Effector CD4-positive, alpha-beta T cell (primary cell): ENCODE data around the gene IMMP2L.
"Not testable (repeated sequence)": the region's sequence is repeated elsewhere in the genome, so short reads cannot be mapped to it uniquely, and the experiment has no call there.

Source experiments
- DNase-seq: peaks from one replicate; pipeline ENCODE4 v3.0.0-alpha.2; 2020

IMMP2L gene

GRCh38 chr7:111094419-111094818, 467.9 kb downstream of the IMMP2L start:
- DNase-seq: no peak

GRCh38 chr7:111093496-111093895, 468.8 kb downstream of the IMMP2L start:
- no peak for DNase-seq

GRCh38 chr7:111092406-111093236, 469.7 kb downstream of the IMMP2L start:
- no peak for DNase-seq

- no peak for DNase-seq
Measured at GRCh38 chr7:111091593-111092358, 470.5 kb downstream of the IMMP2L start.

- DNase-seq: no peak
Measured at GRCh38 chr7:111090846-111091245, 471.4 kb downstream of the IMMP2L start, which contains the start of gene LRRN3. Gene LRRN3, plus strand, starts transcription at chr7:111091127. Its CDS starts 31,646 bp downstream, at chr7:111122773.

- no peak for DNase-seq
Measured at GRCh38 chr7:111089822-111090426, 472.4 kb downstream of the IMMP2L start.

- no peak for DNase-seq
Measured at GRCh38 chr7:111088328-111088727, 474.0 kb downstream of the IMMP2L start.

- DNase-seq: no peak
Measured at GRCh38 chr7:111086532-111086931, 475.8 kb downstream of the IMMP2L start.

GRCh38 chr7:111085356-111085755, 476.9 kb downstream of the IMMP2L start:
- DNase-seq: no peak

- peak; percentile 14 for DNase-seq
Measured at GRCh38 chr7:111083413-111083812, 478.9 kb downstream of the IMMP2L start.

GRCh38 chr7:111082351-111082750, 479.9 kb downstream of the IMMP2L start:
- no peak for DNase-seq

GRCh38 chr7:111081546-111082267, 480.6 kb downstream of the IMMP2L start:
- no peak for DNase-seq

- no peak for DNase-seq
Measured at GRCh38 chr7:111080495-111081105, 481.7 kb downstream of the IMMP2L start.

GRCh38 chr7:111077001-111077400, 485.3 kb downstream of the IMMP2L start:
- no peak for DNase-seq

- no peak for DNase-seq
Measured at GRCh38 chr7:111076205-111076604, 486.1 kb downstream of the IMMP2L start.

- no peak for DNase-seq
Measured at GRCh38 chr7:111075498-111075897, 486.8 kb downstream of the IMMP2L start.

GRCh38 chr7:111074748-111075146, 487.5 kb downstream of the IMMP2L start:
- no peak for DNase-seq

GRCh38 chr7:111074071-111074747, 488.1 kb downstream of the IMMP2L start:
- DNase-seq: no peak

GRCh38 chr7:111072658-111073057, 489.6 kb downstream of the IMMP2L start:
- not testable (repeated sequence) for DNase-seq

GRCh38 chr7:111071556-111071955, 490.7 kb downstream of the IMMP2L start:
- no peak for DNase-seq

GRCh38 chr7:111068618-111069017, 493.7 kb downstream of the IMMP2L start:
- DNase-seq: no peak

GRCh38 chr7:111067682-111068081, 494.6 kb downstream of the IMMP2L start:
- no peak for DNase-seq
